ENCODE measurements around the gene KDM6B. TPM values are rescaled to one million over a fixed set of nuclear protein-coding genes. Genes with fewer than 3 reads are reported as not detected.

KDM6B gene
- total RNA-seq, 6 experiments from 2014 or later = 6.1 to 12.8 (median 10.9) TPM

DNA sequence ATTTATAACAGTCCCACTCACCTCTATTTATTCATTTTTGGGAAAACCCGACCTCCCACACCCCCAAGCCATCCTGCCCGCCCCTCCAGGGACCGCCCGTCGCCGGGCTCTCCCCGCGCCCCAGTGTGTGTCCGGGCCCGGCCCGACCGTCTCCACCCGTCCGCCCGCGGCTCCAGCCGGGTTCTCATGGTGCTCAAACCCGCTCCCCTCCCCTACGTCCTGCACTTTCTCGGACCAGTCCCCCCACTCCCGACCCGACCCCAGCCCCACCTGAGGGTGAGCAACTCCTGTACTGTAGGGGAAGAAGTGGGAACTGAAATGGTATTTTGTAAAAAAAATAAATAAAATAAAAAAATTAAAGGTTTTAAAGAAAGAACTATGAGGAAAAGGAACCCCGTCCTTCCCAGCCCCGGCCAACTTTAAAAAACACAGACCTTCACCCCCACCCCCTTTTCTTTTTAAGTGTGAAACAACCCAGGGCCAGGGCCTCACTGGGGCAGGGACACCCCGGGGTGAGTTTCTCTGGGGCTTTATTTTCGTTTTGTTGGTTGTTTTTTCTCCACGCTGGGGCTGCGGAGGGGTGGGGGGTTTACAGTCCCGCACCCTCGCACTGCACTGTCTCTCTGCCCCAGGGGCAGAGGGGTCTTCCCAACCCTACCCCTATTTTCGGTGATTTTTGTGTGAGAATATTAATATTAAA, 20.2 kb downstream of the KDM6B start:
- peaks cover 0 to 22% (median 7%) of the 10 kb centered on the region in 4 donors for H3K4me1 ChIP-seq
- WGBS (ENCODE audit: insufficient coverage, low coverage, low lambda C conversion rate, missing lambda C conversion rate) = 81% methylated on average over 29 of the region's 31 CpGs
- H3K4me3 ChIP-seq = no peak overlapping the region
- no peak for TF ChIP-seq POLR2A (IDR thresholded peaks at IDR 0.05)
- TF ChIP-seq, protein P1, sequence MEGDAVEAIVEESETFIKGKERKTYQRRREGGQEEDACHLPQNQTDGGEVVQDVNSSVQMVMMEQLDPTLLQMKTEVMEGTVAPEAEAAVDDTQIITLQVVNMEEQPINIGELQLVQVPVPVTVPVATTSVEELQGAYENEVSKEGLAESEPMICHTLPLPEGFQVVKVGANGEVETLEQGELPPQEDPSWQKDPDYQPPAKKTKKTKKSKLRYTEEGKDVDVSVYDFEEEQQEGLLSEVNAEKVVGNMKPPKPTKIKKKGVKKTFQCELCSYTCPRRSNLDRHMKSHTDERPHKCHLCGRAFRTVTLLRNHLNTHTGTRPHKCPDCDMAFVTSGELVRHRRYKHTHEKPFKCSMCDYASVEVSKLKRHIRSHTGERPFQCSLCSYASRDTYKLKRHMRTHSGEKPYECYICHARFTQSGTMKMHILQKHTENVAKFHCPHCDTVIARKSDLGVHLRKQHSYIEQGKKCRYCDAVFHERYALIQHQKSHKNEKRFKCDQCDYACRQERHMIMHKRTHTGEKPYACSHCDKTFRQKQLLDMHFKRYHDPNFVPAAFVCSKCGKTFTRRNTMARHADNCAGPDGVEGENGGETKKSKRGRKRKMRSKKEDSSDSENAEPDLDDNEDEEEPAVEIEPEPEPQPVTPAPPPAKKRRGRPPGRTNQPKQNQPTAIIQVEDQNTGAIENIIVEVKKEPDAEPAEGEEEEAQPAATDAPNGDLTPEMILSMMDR (IDR thresholded peaks at IDR 0.05) = no peak
- H3K36me3 ChIP-seq = peaks cover 0 to 45% (median 17%) of the 10 kb centered on the region in 4 donors
- DNase-seq (peak in 2 of 3 donors; percentile 24 to 58), ATAC-seq (no peak)
- intact Hi-C loops (cut with DNase I) = loop anchor here in 1 of 2 donors (5.0 kb wide), 1 partner anchor 37 kb away; no protein-coding TSS in a partner anchor
- H3K27ac ChIP-seq = no peak overlapping the region
- no peaks in the 10 kb centered on the region for H3K27me3 ChIP-seq
- H3K9me3 ChIP-seq = no peaks in the 10 kb centered on the region

DNA sequence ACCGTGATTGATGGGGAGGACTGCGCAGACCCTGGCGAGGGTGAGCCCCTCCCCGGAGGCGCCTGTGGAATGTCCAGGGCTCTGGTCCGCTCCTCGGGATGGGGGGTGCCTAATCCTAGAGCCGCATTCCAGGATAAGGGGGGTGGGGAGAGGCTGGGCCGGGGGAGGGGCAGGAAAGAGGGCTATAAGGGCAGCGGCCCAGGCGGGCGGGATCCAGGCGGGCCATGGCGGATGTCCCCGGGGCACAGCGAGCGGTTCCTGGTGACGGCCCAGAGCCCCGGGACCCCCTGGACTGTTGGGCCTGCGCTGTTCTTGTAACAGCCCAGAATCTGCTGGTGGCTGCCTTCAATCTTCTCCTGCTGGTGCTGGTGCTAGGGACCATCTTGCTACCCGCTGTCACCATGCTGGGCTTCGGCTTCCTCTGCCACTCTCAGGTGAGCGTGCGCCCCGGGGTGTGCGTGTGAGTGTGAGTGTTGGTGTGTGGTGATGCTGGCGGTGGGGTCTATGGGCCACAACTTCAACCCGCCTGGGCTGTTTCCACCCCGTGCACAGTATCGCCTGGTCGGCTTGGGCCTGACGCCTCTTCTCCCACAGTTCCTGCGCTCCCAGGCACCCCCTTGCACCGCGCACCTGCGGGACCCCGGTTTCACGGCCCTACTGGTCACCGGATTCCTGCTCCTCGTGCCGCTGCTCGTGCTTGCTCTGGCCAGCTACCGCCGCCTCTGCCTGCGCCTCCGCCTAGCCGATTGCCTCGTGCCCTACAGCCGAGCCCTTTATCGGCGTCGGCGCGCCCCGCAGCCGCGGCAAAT, 21.0 kb downstream of the KDM6B start, which contains the start of gene TMEM88:
Gene TMEM88, plus strand, starts transcription at position 216 of the 809 bp plus-strand sequence. Its CDS starts 9 bp downstream, at position 225.
- intact Hi-C loops (cut with DNase I) = loop anchor here in 1 of 2 donors (5.0 kb wide), 1 partner anchor 38 kb away; no protein-coding TSS in a partner anchor
- Histone ChIP-seq H3K9me3 (no peaks in the 10 kb centered on the region), H3K27ac (peak within 1 kb of the TSS in 2 of 3 donors; percentile 15 to 84), H3K36me3 (peaks cover 0 to 37% (median 12%) of the 10 kb centered on the region in 4 donors), H3K4me1 (peaks cover 0 to 22% (median 7%) of the 10 kb centered on the region in 4 donors), H3K4me3 (no peak within 1 kb of the TSS), H3K27me3 (no peaks in the 10 kb centered on the region)
- ATAC-seq (no peak), DNase-seq (peak in 2 of 3 donors; percentile 45 to 51)
- WGBS (ENCODE audit: insufficient coverage, low coverage, low lambda C conversion rate, missing lambda C conversion rate) = 71% methylated on average over 19 of the region's 57 CpGs
- TF ChIP-seq POLR2A (IDR thresholded peaks at IDR 0.05) = no peak
- TF ChIP-seq, protein P1 (IDR thresholded peaks at IDR 0.05) = no peak

DNA sequence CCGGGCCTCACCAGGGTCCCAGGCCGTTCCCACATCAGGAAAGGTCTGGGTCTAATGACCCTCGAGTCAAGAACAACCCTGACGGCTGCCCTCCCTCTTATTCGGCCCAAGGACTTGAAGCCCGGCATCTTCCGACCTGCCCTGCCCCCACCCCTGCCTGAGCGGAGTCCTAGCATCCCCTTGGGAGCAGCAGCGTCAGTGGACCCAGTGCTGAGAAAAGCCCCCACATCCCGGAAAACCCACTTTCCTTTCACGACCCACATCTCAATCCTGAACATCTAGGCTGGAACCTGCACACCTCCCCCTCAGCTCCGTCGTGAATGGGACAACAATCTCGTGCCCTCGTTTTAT, 21.6 kb downstream of the KDM6B start:
- Histone ChIP-seq H3K36me3 (peaks cover 0 to 31% (median 9%) of the 10 kb centered on the region in 4 donors), H3K4me3 (no peak overlapping the region), H3K27me3 (no peaks in the 10 kb centered on the region), H3K4me1 (peaks cover 0 to 22% (median 7%) of the 10 kb centered on the region in 4 donors), H3K9me3 (no peaks in the 10 kb centered on the region), H3K27ac (peak overlapping the region in 1 of 3 donors; percentile 84)
- 23% methylated on average over 9 of the region's 15 CpGs for WGBS (ENCODE audit: insufficient coverage, low coverage, low lambda C conversion rate, missing lambda C conversion rate)
- DNase-seq (peak in 2 of 3 donors; percentile 44 to 59), ATAC-seq (no peak)
- TF ChIP-seq, protein P1 (IDR thresholded peaks at IDR 0.05) = no peak
- no peak for TF ChIP-seq POLR2A (IDR thresholded peaks at IDR 0.05)
- intact Hi-C loops (cut with DNase I) = no loop called here

DNA sequence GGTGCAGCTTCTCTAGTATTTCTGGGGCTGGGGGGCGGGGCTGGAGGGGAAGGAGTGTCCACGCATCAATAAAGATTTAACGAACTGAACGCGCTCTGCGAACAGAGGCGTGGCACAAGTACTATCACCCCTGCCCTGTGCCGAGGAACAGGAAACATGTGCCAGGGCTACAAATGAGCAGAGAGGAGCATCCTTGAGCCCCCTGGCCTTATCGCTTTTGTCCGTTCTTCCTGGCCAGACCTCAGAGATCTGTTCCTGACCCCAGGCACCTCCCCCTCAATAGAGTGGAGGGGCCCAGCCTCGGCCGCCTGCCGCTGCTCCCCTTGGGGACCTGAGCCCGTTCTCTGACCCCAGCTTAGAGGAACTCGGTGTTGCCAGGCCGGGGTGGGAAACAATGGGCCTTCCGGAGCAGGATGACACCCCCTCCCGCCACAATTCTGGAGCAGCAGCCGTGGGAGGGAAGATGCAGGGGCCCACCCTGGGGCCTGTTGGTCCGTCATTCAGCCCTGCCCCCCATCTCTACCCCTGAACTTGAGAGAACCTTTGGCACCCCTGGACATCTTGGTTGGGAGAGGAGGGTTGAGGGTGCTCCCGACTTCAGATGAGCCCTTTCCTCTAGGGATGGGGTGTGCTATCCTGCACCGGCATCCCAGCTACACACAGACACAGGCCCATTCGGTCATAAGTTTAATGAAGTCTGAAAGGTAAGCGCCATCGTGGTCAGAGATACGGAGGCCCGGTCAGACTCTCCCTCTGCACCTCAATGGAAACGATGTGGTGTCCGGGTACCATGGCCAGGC, 22.2 kb downstream of the KDM6B start:
- peak in 2 of 4 donors; percentile 0 for ATAC-seq
- no peak for TF ChIP-seq POLR2A (IDR thresholded peaks at IDR 0.05)
- TF ChIP-seq, protein P1 (IDR thresholded peaks at IDR 0.05) = no peak
- DNase-seq = peak; percentile 69 to 70 (median 69)
- no peaks in the 10 kb centered on the region for H3K9me3 ChIP-seq
- H3K36me3 ChIP-seq = peaks cover 0 to 28% (median 8%) of the 10 kb centered on the region in 4 donors
- H3K4me3 ChIP-seq = peak overlapping the region; percentile 72 to 97 (median 86)
- H3K4me1 ChIP-seq = peaks cover 0 to 22% (median 7%) of the 10 kb centered on the region in 4 donors
- intact Hi-C loops (cut with DNase I) = no loop called here
- WGBS (ENCODE audit: insufficient coverage, low coverage, low lambda C conversion rate, missing lambda C conversion rate) = 4% methylated on average over 14 of the region's 29 CpGs
- no peaks in the 10 kb centered on the region for H3K27me3 ChIP-seq
- H3K27ac ChIP-seq = peak overlapping the region; percentile 73 to 84 (median 84)
